Measurements from ENCODE around the gene CIART.
"Not testable (repeated sequence)": the region's sequence is repeated elsewhere in the genome, so short reads cannot be mapped to it uniquely, and the experiment has no call there.

CIART gene, protein sequence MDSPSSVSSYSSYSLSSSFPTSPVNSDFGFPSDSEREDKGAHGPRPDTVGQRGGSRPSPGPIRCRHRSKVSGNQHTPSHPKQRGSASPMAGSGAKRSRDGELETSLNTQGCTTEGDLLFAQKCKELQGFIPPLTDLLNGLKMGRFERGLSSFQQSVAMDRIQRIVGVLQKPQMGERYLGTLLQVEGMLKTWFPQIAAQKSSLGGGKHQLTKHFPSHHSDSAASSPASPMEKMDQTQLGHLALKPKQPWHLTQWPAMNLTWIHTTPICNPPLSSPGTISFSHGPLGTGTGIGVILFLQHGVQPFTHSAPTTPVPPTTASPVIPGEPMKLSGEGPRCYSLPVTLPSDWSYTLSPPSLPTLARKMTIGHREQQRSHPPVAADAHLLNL

DNA sequence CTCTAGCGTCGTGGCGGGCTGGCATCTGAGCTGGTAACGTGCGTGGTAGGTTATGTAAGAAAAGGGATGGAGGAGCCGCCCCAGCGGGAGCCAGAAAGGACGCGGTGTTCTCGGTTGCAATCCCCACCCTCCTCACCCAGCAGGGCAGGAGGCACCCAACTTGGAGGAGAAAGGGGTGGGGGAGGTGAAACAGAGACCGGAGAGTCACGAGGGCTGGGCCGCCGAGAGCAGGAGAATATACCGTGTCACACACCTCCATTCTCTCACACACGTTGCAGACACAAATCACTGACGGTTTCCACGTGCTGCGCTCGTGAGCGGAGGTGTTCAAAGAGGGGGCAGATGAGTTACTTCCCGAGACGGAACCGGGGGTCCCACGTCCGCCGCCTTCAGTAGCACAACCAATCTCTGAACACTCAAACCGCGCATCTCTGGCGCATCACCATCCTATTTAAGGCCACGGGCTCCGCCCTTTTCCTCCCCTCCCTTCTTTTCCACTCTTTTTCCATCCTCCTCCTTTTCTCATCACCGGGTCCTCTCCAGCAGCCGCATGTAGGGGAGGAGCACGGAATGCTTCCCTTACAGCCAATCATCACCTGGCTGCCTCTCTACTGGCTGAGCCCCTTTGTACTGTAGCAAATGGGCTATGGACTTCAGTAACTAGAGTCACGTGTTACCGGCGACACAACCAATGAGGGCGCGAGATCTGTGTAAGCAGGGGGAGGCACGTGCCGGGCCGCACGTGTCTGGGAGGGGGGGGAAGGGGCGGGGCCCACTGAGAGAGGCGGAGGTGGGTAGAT, at the start of gene CIART:
TSS of gene CIART (plus strand) at position 797 of the 800 bp plus-strand sequence. CDS start 714 bp downstream, outside the sequence.
- DNase-seq = peak; percentile 99

DNA sequence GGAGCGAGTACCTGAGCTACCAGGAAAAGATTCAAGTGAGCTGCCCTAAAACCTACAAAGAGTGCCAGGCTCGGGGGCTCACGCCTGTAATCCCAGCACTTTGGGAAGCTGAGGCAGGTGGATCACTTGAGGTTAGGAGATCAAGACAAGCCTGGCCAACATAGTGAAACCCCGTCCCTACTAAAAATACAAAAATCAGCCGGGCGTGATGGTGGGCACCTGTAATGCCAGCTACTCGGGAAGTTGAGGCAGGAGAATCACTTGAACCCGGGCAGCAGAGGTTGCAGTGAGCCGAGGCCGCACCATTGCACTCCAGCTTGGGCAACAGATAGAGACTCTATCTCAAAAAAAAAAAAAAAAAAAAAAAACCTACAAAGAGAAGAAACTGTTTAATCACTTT, 49.4 kb upstream of the CIART start:
- DNase-seq = not testable (repeated sequence)

DNA sequence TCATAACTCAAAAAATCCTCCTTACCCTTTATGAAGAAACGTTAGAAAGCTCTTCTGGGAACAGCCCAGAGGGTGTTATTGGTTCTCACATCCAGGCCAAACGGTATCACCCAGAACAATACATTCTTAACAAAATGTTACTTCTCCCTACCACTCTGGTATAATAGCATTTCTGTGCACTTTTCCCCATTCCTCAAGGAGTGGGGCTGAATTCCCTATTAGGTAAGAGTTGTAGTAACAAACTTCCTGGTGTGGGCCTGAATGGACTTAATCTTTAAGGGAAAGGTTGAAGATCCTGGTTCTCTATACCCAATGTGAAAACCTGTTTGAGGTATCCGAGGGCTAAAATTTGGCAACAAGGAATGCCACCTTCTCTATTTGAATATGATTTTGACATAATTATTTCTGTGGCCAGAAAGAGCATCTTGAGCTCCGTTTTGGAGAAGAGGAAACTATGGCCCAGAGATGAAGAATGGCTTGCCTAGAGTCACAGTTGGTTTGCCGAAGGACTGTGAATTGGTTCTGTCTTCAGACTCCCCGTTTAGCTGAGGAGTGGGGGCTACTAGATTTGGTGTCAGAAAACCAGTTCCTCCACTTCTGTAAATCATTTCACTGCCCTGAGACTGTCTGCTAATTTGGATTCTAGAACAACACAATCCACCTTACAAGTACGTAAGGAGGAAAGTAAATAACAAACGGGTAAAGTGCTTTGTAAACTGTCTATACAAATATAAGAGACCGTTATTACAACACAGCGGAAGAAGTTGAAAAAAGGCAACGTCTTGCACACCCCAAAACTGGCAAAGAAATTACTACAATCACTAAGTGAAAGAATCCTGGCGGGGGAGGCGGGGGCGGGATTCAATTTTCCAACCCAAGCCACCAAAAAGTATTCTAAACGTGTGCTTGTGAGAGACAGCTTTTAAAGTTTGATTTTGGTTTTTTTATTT, 48.7 kb upstream of the CIART start:
- no peak for DNase-seq

DNA sequence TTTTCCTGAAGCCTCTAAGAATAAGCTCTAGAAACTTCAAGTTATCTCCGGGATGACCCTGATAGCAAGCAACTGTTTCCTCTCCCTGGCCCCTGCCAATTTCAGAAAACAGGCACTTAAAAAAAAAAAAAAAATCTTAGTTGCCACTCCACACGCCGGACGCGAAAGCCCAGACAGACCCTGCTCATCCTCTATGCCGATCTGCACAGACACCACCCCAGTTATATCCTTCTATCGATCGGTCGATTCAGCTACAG, 48.1 kb upstream of the CIART start:
- DNase-seq = no peak

DNA sequence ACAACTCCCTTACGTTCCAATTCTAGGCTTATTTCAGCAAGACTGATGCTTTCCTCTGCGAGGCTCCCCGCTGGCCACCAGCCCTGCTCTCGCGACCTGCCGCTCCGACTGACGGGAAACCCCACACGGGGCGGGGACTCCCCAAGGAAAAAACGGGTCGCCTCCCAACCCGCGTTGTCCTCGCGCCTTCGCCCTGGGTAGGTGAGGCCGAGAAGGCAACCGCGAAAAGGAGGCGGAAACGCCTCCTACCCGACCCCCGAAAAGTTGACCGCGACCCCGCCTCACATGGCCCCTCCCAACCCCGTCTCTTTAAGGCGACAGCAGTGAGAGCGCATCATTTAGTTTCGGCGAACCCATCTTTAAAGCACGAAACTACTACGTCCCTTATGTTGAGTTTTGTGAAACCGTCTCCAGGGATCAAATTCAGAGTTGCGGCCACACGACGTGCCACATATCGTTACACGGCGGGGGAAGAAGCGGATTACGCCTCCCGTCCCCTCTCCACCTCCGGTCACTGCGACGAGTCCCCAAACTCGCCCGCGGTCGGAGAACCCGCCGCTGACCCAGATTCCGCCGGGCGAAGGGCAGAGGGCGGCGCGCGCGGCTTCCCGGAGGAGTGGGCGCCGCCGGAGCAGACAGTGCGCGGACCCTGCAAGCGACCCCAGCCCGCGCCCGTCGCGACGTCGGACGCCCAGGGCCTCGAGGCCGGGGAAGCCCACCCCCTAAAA, 47.6 kb upstream of the CIART start:
- no peak for DNase-seq

DNA sequence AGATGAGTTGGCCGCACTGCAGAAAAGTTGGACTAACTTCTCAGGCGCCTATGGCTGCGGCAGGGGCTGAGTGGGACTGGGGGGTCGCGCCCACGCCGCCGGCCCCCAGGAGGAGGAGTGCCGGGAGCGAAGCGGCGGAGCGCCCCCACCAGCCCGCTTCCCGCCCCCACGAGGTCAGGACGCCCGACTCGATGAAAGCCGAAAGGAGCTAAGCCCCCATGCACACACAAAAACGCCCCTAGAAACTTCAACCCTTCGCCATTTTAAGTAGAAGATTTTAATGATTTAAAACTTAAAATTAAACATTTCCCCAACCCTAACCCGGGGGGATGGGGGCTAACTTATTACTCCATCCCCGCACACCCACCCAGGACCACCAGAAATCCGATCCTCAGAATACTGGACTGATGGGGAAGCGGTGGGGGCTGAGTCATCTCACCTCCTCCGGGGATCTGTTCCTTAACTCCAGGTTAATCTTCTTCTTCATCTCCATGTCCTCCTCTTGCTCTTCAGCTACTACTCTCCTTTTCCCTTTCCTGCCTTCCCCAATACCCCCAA, 47.0 kb upstream of the CIART start:
- no peak for DNase-seq

DNA sequence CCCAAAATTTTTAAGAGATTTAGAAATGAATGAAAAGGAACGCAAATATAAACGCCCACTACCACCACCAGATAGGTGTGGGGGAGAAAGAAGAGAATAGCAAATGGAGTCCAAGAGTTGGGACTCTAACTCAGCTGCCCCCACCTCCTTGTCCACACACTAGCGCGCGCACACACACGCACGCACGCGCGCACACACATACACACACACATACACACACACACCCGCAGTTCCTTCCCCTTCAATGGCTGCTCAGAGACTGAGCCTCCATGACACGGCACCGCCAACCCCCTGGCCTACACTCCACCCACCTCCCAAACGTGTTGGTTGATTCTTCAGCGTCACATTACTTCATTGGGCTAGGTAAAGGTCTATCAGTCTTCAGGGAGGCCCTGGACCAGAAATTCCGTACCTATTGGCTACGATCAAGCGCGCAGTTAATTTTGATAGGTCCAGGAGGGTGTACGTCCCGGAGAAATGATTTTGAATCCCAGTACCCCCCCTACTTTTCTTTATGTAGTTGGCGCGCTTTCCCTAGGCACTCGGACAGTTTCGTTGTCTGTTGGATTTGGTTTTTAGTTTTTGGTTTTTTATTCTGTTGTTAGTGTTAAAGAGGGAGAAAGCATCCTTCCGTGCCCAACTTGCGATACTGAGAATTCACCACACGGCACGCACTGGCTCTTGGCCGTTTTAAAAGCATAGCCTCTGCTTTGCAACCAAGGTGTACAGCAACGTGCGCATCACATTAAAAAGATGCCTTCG, 46.3 kb upstream of the CIART start, which contains the start of gene ANP32E:
TSS of gene ANP32E (minus strand) at position 261 of the 762 bp plus-strand sequence. CDS start 326 bp downstream, outside the sequence.
- DNase-seq = peak; percentile 100

DNA sequence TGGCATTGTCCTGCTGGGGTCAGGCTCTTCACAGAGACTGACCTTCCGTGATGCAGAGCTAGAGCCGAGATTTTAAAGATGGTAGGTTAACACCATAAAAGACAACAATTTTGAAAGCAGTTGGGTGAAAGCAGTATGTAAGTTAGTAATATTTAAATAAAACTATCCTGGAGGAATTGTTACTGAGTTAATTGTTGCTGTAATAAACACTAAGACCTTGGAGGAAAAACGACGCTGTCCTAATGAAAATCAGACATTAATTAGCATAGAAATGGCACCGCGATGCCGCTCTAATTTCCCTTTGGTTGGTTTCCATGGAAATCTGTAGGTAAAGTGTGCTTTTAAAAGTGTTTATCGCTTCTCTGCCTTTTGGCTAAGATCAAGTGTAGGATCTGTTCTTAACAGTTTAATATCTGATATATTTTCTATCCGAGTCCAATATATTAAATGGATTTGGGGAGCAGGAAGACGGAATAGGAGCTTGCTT, 45.7 kb upstream of the CIART start:
- DNase-seq = no peak

DNA sequence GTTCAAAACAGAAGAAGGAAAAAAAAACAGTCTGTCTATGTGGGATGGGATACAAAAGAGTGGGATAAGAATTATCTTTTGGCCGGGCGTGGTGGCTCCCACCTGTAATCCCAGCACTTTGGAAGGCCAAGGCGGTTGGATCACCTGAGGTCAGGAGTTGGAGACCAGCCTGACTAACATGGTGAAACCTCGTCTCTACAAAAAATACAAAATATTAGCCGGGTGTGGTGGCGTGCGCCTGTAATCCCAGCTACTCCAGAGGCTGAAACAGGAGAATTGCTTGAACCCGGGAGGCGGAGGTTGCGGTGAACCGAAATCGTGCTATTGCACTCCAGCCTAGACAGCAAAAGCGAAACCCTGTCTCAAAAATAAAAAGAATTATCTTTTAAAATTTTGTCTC, 45.2 kb upstream of the CIART start:
- not testable (repeated sequence) for DNase-seq

DNA sequence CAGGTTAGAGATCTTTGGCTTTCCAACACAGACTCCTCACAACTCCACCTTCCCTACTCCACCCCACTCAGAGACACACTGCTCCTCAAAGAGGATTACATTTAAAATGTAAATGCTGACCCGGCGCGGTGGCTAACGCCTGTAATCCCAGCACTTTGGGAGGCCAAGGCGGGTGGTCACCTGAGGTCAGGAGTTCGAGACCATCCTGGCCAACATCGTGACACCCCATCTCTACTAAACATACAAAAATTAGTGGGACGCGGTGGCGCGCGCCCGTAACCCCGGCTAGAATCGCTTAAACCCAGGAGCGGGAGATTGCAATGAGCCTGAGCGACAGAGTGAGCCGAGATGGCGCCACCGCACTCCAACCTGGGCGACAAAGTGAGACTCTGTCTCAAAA, 44.6 kb upstream of the CIART start:
- no peak for DNase-seq

DNA sequence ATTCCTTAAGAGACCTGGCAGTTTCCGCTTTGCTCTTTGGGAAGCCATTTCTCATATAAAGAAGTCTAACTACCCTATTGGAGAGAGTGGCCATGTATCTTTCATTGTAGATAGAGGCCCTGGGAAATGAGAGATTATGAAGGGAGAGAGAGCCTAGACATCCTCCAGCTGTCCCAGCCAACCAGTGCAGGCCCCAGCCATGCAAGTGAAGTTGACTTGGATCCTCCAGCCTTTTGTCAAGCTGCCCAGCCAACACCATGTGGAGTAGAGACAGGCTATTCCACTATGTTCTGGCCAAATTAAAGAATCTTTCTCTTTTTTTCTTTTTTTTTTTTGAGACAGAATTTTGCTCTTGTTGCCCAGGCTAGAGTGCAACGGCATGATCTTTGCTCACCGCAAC, 39.4 kb upstream of the CIART start:
- DNase-seq = no peak

DNA sequence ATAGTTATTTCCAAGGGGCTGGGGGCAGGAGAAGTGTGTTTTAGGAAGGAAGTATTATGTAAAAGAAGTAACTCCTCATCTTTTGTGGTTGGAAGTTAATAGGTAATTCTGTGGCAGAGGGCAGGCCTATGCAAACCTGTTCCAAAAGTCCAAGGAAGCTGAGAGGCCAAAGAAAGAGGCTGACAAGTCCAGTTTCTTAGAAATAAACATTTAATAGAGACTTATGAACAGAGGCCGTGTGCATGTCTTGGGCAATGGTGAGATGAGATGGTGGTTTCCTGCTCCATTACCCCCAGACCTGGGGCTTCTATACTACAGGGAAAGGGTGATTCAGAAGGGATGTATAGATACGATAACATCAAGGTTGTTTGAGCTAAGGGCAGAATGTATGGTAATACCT, 32.4 kb upstream of the CIART start:
- no peak for DNase-seq

DNA sequence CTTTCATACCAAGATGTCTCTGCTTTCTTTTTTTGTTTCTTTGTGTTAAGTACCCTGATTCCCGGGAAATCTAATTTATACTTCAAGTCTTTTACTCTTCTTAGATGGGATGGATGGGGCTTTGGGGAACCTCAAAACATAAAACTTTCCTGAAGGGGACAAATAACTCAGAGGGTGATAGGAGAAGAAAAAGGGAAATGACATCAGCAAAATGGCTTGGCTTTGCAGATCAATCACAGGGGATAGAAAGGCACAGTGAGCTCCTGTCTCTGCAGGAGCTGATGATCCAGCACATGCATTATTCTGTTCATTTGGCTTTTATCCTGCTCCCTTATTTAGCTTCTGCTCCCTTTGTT, 26.2 kb upstream of the CIART start:
- DNase-seq = no peak

DNA sequence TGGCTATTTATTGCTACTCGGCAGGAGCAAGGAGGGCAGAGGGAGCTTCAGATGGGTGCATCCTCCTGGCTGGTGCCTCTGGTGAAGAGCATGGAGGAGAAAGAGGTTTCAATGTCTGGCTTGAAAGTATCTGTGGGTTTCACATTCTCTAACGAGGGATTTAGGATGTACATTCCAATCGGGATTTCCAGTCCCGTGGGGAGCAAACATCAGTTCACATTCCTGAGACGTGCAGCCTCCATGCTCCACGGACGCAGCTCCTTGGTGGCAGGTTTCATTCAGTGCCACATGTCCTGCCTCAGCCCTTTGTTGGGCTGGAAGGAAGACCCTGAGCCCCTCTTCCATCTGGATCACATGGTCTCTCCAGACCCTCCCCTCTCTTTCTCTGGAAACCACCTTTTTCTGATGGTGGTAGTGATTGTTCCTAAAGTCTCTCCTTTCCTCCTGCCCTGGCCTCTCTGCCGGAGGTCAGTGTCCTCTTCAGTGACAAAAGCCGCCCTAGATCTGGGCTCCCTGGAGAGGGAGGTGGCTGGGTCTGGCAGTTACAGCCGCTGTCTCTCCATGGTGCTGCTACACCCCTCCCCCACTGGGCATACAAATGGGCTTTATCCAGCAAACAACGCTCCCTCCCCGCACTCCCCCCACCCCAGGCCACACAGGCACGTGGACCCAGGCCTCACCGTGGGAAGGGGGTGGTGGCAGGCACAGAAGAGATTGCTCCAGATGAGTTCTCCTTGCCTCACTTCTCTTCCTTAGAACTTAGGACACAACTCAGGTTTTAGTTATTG, 25.6 kb upstream of the CIART start:
- DNase-seq = no peak

DNA sequence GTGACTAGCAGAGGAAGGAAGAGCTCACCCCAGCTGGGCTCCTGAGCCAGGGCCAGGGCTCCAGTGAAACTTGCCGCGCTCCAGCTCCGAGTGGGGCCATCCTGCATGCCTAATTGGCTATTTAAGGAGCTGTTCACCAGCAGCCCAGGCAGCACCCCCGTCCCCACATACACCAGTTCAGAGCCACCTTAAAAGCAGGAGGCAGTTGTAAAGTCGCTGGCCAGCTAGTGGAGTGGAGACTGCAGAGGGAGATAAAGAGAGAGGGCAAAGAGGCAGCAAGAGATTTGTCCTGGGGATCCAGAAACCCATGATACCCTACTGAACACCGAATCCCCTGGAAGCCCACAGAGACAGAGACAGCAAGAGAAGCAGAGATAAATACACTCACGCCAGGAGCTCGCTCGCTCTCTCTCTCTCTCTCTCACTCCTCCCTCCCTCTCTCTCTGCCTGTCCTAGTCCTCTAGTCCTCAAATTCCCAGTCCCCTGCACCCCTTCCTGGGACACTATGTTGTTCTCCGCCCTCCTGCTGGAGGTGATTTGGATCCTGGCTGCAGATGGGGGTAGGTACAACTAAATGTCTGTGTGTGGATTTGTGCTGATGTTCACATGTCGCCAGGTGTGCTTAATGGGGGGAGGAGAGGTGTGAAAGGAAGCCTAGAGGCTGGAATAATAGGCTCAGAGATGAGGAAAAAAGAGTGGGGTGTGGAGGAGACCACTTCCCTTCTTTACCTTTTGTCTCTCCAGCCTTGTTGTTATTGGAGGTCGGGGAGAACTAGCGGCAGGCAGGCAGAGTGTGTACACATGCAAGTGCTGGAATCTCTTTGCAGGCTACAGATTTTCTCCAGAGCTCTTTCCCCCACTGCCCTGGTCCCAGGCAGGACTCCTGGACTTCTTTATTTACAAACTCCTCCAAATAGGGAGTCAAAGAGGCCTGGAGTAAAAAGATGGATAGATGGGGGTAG, 24.4 kb upstream of the CIART start, which contains the start of gene CA14:
TSS of gene CA14 (plus strand) at position 151 of the 962 bp plus-strand sequence. CDS start at position 506, 355 bp downstream.
- no peak for DNase-seq

DNA sequence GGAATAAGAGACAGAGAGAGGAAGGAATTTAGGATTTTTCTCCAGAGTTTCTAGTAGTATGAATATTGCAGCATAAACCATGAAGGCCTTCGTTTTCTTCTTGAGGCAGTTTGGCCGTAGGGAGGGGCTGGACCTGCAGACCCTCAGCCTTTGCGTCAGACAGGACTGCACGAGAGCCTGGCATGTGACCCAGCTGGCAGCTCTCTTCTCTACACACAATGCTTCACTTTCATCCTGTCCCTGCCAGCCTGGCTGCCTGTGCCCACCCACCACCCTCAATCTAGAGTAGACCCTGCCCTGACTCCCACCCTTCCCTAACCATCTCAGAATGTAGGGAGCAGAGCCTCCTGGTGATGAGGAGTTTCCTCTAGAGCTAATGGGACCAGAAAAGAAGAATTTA, 23.1 kb upstream of the CIART start:
- no peak for DNase-seq

DNA sequence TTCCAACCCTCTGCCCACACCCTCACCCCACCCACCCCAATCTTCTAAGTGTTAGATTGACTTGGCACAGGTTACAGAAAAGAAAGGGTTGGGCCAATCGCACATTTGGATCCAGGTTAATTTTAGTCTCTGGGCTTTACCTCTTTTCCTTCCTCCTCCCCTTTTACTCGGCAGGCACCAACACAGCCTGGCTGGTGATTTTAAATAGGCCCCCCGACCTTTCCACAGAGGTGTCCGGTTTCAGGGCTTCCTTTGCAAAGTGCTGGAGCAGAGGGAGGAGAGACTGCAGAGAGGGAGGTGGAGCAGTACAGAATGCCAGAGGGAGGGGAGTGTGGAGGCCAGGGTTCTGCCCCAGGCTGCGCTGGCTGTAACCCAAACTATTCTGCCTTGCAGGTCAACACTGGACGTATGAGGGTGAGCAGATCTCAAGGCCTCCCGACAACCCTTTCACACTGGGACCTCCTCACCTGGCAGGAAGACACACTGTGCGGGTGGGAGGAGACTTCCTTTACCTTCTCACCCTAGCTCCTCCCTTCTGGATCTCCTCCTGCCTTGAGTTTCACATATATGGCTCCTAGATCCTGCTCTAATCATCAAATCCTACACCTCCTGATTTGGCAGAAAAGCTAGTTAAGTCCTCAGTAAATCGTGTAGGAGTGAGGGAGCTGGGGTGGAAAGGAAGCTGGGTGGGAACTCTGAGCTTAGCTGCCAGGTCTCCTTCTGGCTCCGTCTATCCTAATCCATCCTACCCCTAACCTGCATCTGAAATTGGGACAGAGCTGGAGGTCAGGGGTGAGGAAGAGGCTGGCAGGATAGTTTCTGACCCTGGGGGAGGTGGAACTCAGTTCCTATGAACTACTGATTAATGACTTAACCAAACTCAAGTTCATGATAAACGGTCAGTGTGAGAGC, 22.3 kb upstream of the CIART start:
- peak; percentile 29 for DNase-seq

DNA sequence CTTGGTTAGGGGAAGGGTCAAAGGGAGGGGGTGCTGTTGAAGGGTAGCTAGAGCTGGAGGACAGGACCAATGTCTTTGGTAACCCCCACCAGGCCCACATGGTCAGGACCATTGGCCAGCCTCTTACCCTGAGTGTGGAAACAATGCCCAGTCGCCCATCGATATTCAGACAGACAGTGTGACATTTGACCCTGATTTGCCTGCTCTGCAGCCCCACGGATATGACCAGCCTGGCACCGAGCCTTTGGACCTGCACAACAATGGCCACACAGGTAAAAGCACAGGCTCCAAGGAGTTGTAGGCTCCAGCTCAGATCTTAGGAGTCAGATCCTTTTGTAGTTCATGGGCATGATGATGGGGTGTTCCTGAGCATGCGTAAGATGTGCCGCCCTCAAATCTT, 21.0 kb upstream of the CIART start:
- no peak for DNase-seq

Data from NCI-H2081 treated with DMSO at 0.1 percent for 48 hours (cell line).